Measurements from ENCODE around the gene ABLIM3. TPM values are rescaled to one million over a fixed set of nuclear protein-coding genes. Genes with fewer than 3 reads are reported as not detected.

ABLIM3 gene
- total and polyA plus RNA-seq, 2 of the 8 experiments (the other 6 are each of a cell fraction or from before 2014, with no cell fraction given) = 0.36 to 0.56 TPM

DNA sequence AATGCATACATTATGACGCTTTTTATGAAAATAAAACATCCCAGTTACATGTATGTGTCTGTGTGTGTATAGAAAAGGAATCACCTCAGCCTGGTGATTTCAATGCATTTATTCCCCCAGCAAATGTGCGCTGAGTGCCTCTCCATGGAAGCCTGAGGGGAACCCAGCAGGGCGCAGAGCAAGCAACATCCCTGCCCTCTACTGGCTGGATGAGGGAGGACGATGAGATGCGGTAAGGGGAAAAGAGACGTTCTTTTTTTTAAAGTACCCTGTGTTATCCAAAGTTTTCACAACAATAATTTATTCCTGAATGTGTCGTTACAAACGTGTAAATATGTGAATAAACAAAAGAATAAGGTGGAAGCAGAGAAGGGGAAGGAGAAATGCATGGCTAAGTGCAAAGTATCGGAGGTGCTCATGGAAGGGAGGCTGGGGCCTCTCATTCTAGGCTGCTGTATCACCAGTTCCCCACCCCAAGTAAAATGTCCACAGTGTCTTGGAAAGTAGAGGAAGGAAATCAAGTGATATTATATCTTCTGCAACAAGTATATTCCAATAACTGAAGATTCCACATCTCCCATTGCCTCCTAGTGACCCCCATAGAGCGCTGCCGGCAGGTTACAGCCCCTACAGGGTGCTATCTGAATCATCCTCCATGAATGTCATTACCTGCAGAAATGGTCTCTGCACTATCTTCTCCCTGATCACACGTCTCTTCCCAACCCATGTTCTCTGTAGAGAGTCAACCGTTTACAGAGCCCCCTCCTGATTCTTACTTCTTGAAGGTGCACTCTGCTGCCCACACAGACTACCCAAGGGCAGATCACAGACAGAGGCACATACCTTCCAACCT is 13.0 kb upstream of the ABLIM3 start:
- no peaks in the 10 kb centered on the region for H3K79me2 ChIP-seq (ENCODE audit: control insufficient read depth in 1 of 2, insufficient read depth in 2 of 2, low read length in 2 of 2)
- H2BK5ac ChIP-seq (ENCODE audit: low read depth, low read length) = no peak overlapping the region
- no peak overlapping the region for H2BK120ac ChIP-seq (replicated peaks; ENCODE audit: low read depth, low read length)
- no peak overlapping the region for H4K8ac ChIP-seq (ENCODE audit: extremely low read depth, insufficient read depth, low read length)
- H4K91ac ChIP-seq (replicated peaks; ENCODE audit: insufficient read length, low read length) = no peak overlapping the region
- DNase-seq (ENCODE audit: low read depth in 1 of 2, low spot score in 2 of 2) (peak in 1 of 2 experiments; percentile 66), FAIRE-seq (peak; percentile 28)
- no peak overlapping the region for H3K14ac ChIP-seq (ENCODE audit: insufficient read length)
- no peak overlapping the region for H2BK20ac ChIP-seq (ENCODE audit: low read length)
- H4K20me1 ChIP-seq (replicated peaks in 1 of 2; ENCODE audit: control insufficient read depth in 1 of 2, insufficient read depth in 2 of 2, low read length in 2 of 2) = no peaks in the 10 kb centered on the region
- H3K4me1 ChIP-seq (replicated peaks in 1 of 4; ENCODE audit: control insufficient read depth in 3 of 4, insufficient read depth in 4 of 4, low read length in 3 of 4) = peaks cover 0 to 9% (median 0%) of the 10 kb centered on the region in 4 experiments; a peak in 3 of 7 replicates
- no peak overlapping the region for H2AFZ ChIP-seq (ENCODE audit: low read length)
- H2BK15ac ChIP-seq (ENCODE audit: low read length) = no peak overlapping the region
- H3K9me3 ChIP-seq (ENCODE audit: insufficient read depth in 2 of 2, low read depth in 1 of 2, low read length in 1 of 2) = peaks cover 0 to 2% of the 10 kb centered on the region in 2 experiments; a peak in 1 of 4 replicates
- no peak overlapping the region for H4K5ac ChIP-seq (ENCODE audit: insufficient read length, low read depth, low read length)
- peak; percentile 44; the same call in 1 of the 2 replicates for TF ChIP-seq CREB1 (IDR thresholded peaks at IDR 0.05)
- peak; percentile 56 to 64 for TF ChIP-seq RAD21 (IDR thresholded peaks at IDR 0.05 in 1 of 2, conservative IDR thresholded peaks at IDR 0.05 in 1 of 2; ENCODE audit: low read depth in 2 of 2, low read length in 2 of 2)
- TF ChIP-seq PHF8 (conservative IDR thresholded peaks at IDR 0.05; ENCODE audit: low read depth, low read length) = no peak
- peak; percentile 76 to 84 (median 84) for TF ChIP-seq CTCF (IDR thresholded peaks at IDR 0.05; ENCODE audit: control extremely low read depth in 1 of 3, insufficient read depth in 1 of 3, low read depth in 1 of 3, low read length in 3 of 3)
- no peak overlapping the region for H3K9ac ChIP-seq (replicated peaks in 1 of 4; ENCODE audit: extremely low read depth in 1 of 4, low read depth in 3 of 4, low read length in 3 of 4)
- no peak overlapping the region for H3K23ac ChIP-seq (ENCODE audit: insufficient read length)
- no peaks in the 10 kb centered on the region for H3K36me3 ChIP-seq (ENCODE audit: control insufficient read depth in 2 of 4, insufficient read depth in 4 of 4, low read length in 3 of 4)
- CTCF ChIA-PET (ENCODE audit: partially characterized antibody) = interaction anchor here (0.9 to 6.8 kb wide), 8 partner anchors 13 to 192 kb away, joined by 3 to 62 read pairs (median 4); partner anchors contain the start of gene ABLIM3
- H3K27ac ChIP-seq (ENCODE audit: low read depth, low read length) = no peak overlapping the region
- H3K4me3 ChIP-seq (ENCODE audit: extremely low read depth in 1 of 4, insufficient read depth in 2 of 4, low read depth in 3 of 4, low read length in 4 of 4) = no peak overlapping the region
- H2AK5ac ChIP-seq (ENCODE audit: low read depth, low read length) = no peak overlapping the region
- 49% methylated on average over 13 of the region's 13 CpGs; no CpG with 5 or more reads in 1 of the 2 experiments for WGBS, 2 experiments (ENCODE audit: extremely low coverage in 1 of 2, insufficient coverage in 1 of 2, insufficient read length in 1 of 2, insufficient replicate concordance in 2 of 2, low coverage in 1 of 2, low lambda C conversion rate in 2 of 2, missing lambda C conversion rate in 1 of 2)
- H3K79me1 ChIP-seq (ENCODE audit: low read depth, low read length) = no peaks in the 10 kb centered on the region
- no peak overlapping the region for H3K4ac ChIP-seq (replicated peaks; ENCODE audit: insufficient read length, low read depth, low read length)
- no peak overlapping the region for H3K18ac ChIP-seq (ENCODE audit: extremely low read depth, low read length)
- no peak overlapping the region for H3K4me2 ChIP-seq (ENCODE audit: insufficient read depth in 1 of 2, low read depth in 2 of 2, low read length in 2 of 2)
- POLR2A ChIA-PET (ENCODE audit: partially characterized antibody) = no interaction called here
- no peak overlapping the region for H3K56ac ChIP-seq (replicated peaks; ENCODE audit: insufficient read length, low read depth, low read length)
- no peaks in the 10 kb centered on the region for H3K27me3 ChIP-seq (replicated peaks in 1 of 4; ENCODE audit: control insufficient read depth in 3 of 4, extremely low read depth in 1 of 4, insufficient read depth in 3 of 4, low read length in 3 of 4)
- no peak overlapping the region for H2BK12ac ChIP-seq (ENCODE audit: low read depth, low read length)
- no peaks in the 10 kb centered on the region for H3K23me2 ChIP-seq (ENCODE audit: low read depth, low read length)
